GM19351 (cell line): ENCODE data around the gene MED13L.

Experiments used
- ATAC-seq: cut with Tn5 transposase; IDR thresholded peaks from one replicate; pipeline ENCODE4 v1.9.1; 2021; ENCODE audit warnings: mild to moderate bottlenecking, moderate library complexity; ENCODE audit not compliant: unreplicated experiment

The MED13L gene

DNA sequence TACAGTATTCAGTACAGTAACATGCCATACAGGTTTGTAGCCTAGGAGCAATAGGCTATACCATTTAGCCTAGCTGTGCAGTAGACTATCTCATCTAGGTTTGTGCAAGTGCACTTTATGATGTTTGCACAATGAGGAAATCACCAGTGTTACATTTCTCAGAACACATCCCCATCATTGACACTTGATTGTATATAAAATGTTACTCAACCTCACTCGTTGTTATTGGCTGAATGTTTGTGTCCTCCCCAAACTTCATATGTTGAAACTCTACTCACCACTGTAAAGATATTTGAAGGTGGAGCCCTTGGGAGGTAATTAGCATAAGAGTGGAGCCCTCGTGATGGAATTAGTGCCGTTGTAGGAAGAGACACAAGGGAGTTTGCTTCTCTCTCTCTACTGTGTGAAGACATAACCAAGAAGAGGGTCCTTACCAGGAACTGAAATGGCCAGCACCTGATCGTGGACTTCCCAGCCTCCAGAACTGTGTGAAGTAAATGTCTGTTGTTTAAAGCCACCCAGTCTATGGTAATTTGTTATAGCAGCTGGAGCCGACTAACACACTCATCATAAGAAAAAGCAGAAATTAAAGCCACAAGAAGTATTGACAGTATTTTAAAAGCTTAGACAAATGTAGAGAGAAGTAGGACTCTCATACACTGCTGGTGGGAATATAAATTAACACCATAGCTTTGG is 3.2 kb upstream of the MED13L start:
- ATAC-seq, result no peak

DNA sequence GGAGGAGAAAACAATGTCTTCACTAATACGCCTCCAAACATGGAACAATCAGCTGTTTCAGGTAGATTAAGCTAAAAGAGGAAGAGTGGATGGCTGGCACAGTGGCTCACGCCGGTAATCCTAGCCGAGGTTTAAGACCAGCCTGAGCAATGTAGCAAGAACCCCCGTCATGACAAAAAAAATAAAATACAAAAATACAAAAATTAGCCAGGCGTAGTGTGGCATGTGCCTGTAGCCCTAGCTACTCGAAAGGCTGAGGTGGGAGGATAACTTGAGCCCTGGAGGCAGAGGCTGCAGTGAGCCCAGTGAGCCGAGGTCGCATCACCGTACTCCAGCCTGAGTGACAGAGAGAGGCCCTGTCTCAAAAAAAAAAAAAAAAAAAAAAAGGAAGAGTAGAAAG is 1.2 kb upstream of the MED13L start:
- no peak for ATAC-seq

DNA sequence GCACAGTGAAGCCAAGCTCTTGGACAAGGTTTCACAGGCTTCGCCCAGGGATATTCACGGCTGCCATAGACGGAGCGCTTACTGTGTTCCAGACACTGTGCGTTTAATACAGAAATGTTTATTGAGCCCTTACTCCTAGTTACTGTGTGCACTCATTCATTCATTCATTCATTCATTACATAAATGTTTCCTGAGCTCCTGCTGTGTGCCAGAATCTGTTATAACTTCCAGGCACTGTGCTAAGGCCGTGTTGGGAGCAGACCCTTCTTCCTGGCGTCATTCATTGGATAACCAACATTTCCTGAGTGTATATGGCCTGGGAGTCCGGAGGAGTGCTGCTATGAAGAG is 760 bp upstream of the MED13L start:
- ATAC-seq, result no peak

DNA sequence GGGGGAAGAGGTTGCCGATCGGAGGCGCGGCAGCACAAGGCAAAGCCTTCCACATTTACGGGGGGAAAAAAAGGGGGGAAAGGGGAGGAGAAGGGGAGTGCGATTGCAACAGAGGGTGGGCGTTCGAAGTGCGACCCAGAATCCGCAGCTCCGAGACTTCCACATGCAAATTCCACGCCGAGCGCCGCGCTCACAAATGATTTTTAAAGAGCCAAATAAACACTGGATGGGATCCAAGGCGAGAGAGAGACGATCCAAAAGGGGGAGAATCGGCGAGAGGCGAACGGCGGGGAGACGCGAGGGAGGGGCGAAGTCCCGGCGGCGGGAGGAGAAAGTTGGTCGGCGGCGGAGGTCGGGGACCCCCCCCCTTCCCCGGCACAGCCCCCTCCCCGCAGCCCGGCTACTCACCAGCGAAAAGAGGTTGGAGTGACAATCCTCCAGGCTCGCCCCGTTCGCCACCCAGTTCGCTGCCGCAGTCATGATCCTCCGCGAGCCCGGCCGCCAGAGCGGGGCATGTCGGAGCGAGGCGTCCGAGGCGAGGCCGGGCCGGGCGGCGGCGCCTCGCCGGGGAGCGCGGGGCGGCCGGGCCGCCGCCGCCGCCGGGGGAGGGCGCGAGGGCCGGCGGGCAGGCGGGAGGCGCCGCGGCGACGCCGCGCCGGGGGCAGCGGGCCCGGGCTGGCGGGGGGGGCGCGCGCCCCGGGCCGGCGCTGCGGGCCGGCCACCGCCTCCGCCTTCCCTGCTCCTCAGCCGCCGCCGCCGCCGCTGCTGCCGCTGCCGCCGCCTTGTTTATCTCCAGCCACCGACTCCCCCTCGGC is 634 bp downstream of the MED13L start:
- peak; percentile 22 for ATAC-seq

DNA sequence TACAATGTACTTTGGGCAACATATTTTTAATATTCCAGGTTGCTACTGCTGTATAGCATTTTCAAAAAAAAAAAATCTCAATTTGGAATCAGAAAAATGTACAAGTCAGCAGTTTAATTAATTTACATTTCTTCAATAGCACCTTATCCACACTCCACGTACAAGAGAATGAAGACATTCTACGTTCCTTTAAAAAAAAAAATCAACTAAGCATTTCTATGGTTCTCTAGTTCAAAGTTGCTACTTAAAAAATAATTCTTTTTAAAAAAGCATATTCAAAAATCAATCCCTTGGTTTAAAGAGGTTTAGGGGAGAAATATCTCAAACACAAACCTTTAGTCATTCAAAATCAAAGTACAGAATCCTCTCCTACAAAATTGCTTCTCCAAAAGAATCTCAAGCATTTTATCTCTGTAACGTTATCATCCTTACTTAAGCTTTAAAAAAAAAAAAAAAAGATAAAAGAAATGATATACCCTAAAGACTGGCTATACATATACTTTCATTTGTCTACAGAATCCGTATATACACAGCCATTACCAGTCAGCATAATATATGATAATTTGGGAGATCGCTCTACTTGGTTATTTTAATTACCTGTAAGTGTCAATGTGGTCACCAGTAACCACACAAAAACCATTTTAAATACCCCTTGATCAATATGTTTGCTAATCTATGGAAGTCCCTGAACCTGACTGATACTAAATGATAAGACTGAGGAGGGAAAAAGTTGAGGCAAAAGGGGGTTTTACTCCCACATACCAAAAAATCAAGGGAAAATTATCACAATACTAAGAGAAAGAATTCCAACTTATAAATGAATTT is 2.7 kb downstream of the MED13L start:
- no peak for ATAC-seq

DNA sequence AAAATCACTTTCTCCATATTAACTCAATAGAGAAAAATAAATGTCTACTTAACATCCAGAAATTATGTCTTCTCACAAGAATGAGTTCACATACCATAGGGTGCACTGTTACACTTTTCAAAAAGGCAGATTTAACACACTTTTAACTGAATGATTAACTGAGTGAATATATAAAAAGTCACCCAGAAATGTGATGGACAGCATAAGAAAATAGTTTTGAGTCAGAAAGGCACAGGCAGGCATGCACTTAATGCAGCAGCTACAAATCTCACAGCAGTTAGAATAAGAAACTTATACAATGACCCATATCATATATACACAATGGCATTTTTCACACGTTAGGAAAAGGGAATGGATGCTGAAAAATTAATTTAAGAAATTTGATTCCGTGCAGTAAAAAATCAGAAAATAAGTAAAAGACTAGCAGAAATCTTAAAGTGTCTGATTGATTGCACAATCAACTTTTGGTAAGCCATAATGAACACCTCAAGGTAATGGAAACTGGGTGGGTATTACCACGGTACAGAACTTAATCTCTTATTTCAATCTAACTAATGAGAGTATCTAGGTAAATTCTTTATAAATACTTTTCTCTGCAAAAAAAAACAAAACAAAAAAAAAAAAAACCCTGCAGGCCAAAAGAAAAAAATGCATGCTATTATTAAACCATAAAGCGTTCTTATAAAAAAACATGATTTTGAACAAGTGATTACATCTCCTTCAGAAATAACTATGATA is 3.5 kb downstream of the MED13L start:
- ATAC-seq, result no peak

DNA sequence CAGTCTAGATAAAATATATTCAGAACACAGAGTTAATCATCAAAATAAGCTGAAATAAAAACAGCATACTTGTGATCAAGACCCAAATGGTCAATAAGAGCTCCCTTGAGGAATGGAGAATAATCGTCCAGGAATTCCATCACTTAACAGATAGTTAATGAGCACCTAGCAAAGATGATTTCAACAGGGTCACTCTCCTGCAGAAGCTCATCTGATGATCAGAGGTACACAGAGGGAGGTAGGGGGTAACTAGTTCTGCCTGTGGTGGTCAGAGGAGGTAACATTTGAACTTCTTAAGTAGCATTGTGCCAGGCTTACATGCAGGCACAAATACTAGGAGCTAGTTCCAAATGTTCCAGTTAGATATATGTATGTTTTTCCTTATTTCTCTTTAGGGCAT is 9.5 kb downstream of the MED13L start:
- ATAC-seq, result no peak

DNA sequence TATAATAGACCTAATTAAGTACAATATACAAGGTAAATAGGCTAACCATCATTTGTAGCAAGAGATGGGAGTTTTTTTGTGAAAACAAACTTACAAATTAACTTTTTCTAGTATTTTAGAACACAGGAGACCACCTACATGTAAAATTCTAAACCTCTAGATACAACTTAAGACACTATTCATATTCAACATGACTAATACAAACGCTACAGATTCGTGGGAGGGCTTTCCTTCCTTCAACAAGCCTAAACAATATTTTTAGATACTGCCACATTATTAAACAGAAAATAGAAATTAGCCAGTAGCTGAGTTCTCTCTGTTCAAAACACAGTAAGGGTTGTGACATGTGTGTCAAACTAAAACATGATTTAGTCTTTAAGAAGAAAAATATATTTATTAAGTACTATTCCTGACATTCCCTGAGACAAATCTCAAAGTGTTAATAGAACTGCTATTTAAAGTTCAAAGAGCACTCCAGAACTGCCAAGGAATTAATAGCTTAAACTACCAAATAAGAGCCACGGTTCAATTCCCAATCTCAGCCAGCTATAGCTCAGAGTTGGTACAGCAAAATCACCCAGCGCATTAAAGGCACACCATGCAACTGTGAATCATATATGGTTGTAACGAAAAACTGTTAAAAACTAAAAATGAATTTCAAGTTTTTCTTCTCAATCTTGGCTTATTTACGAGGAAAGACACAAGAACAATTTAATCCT is 10.7 kb downstream of the MED13L start:
- no peak for ATAC-seq

DNA sequence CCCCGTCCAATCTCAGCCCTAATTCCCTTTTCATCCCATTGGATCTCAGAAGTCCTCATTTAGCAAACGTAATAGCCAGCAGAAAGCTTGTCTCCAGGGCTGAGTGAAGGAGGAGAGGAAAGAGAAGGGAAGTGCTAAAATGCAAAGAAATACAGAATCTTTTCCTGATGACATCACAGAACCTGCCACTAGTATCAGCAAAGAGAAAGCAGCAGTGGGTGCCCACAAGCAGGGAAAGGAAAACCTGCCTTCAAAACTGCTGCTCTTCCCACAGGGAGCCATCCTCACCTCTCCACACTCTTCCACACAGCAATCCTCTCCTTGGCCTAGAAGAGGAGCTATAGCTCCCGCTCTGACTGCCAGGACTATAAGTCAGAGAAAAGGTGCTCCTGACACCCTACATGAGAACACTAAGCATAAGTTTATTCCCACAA is 11.3 kb downstream of the MED13L start:
- ATAC-seq, result no peak

DNA sequence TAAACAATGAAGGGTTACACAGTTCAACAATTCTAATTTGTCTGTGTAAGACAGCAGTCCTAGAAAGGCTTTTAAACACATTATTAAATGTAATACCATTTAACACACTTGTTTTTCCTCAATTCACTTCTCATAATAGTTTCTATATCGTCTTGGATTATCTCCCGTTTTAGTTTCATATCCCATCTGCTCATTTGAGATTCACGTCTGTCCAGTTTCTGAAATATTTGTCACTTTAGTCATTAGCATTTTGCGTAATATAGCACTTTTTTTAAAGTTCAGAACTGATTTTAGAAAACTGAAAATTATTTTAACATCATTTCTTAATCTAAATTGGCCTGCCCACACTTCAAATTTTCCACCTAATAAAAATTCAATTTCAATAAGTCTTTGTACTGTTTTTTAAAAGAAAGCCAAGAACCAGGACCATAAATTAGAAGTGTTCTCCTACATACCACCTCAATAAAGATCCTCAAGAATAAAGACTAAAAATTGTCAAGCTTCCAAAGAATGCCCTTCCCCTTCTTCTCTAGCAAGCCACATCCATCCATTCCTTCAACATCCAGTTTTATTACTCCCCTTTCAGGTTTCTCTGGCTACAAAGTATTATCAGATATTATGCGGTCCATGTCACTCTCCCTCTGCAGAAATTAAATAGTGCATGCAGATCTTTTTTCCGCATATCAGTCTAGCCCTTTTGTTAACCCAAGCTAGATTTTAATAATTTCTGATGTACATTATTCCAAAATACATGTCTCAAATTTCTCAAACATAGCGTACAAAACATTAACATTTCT is 11.9 kb downstream of the MED13L start:
- ATAC-seq, result no peak

DNA sequence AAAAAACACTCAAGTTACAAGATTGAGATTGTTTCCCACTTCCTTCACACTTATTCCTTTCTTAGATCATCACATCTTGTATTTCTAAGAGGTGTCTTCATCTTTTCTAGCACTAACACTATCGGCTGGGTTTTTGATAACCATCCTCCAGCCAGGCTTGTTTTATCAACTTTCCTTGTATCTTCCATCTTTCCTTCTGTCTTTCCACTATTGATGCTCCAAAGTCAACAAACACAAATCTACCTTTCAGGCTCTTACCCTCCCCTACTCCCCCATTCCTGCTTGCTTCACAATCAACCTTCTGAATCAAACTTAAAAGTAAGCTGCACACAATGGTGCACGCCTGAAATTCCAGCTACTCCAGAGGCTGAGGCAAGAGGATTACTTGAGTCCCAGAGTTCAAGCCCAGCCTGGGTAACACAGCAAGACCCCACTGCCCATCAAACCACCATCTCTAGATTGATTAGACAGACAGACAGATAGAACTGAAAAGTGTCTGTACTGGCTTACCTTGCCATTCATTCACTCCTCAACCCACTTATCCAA is 12.9 kb downstream of the MED13L start:
- ATAC-seq, result no peak

DNA sequence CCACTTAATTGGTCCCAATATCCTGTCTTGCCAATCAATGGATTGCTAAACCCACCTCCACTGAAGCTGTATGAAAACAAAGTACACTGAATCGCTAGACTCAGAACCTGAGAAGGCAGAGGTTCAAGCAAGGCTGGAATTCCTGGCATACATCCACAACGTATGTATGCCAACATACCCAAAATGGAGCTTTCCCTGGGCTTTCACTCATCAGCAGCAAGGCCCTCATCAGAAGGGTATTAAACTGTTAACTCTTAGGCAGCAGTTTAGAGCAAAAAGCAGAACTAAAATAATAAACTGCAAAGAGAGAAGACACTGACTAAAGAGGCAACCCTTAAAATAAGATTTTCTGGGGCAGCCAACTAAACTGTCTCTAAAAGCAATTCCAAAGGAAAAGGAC is 13.6 kb downstream of the MED13L start:
- ATAC-seq, result no peak

DNA sequence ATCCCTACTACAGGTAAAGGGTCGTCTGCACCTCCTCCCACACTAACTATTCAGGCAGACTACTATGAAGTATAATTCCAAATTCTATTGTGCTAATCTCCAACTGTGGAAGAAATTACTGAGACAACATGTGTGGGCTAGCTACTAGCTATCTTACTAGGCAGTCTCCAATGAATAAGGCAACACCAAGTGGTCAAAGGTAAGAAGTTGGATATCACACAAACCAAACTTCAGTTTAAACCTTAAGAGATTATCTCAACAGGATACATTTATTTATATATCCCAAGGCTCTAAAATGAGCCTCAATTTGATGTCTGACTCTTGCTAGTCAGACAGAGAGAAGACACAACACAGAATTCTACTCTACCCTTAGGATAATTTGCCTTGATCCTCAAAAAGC is 14.1 kb downstream of the MED13L start:
- no peak for ATAC-seq

DNA sequence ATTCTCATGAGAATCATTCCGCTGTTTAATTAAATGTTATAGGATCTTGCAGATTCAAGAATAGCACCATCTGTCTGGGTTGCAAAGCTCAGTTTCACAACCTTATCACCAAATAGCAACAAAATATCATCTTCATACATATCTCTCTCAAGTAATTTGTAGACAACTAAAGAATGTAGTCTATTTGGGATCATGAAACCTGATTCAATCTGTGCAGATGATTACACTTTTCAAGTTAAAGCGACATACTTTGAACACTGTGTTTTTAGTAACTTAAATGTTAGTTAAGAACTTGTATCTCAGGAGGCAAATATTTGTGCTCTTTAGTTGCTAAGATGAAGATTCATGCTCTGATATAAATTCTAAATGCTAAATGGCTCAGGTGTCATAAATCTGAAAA is 14.8 kb downstream of the MED13L start:
- no peak for ATAC-seq

DNA sequence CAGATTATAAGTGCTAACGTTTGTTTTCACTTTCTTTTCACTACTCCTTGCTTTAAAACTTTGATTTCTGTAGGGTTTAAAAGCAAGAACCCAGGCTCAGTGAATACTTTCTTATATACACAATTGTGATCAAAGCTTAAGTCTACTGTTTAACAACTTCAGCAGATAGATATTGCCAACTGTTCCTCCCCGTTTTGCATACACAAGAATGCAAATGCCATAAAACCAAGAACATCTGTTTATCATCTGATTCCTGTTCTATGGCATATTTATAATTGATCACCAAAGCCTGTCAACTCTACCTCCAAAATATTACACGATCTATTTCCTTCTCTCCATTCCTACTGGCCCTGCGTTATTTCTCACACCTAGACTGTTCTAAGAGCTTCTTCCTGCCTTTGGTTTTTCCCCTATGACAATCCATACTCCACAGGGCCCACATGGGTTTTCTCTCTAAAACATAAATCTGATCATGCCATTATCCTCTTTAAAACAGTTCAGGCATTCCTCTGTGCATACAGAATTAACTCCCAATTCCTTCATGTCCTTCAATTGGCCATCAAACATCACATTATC is 15.9 kb downstream of the MED13L start:
- ATAC-seq, result no peak

DNA sequence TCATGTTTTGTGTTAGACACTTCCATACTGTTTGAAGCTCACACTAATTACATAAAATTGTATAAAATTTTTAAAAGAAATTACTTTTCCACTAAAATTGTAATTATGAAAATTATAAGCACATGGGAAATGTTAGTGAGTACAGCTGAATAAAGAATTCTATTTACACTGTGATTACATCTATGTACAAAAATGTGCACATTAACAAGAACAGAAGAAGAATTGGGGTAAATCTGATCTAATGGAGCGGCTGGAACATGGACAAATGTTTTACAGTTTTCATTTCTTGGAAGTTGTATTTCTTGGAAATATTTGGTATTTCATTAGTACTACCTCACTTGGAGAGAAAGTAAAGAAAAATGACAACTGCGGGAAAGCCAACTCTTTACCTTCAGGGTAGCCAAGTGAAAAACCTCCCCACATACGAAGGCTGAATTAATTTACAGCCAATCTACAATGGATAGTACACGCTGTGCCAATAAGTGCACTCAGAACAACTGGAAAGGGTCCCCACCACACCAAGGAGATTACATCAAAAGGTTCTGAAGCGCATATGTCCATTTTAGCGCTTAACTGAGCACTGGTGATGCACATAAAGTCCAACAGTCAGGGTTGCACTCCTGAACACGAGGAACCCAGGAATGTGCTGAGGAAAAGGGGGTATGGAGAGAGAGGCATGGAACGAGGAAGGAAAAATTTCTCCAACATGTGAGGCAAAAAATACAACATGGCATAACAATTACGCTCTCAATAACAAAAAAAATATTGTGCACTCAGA is 17.5 kb downstream of the MED13L start:
- no peak for ATAC-seq

DNA sequence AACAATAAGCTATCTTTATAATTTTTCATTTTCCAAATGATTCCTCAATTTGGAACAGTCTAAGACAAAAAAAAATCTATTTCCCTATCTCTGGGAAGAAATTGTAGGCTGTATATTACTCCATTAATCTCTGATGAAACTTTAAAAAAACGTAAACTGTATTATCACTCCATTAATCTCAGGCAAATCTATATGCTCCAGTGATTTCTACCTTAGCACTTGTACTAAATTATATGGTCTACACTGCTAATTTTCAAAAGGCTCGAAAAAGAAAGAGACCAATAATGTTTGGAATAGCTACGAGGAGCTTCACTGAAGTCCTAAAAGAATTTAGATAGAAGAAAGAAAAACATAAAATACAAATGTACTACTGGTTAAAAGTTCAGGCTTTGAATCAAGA is 19.7 kb downstream of the MED13L start:
- ATAC-seq, result no peak

DNA sequence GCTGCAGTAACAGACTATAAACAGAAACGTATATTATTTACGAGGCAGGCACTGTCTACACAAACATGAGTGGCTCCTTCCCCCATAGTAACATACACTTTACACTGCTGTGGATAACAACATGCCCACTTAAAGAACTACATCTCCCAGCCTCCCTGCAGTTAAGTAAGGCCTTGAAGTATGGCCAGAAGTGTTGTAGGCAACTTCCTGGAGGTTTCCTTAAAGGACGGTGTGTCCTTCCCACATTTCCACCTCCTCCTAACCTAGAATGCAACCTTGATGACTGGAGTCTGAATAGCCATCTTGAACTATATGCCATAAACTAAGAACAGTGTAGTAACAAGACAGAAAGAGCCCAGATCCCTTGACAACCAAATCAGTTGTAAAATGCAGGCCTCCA is 20.3 kb downstream of the MED13L start:
- no peak for ATAC-seq
